GM23338 (cell line): ENCODE measurements around the gene FCN2. TPM values are rescaled to one million over a fixed set of nuclear protein-coding genes. Genes with fewer than 3 reads are reported as not detected.

Experiments
- ATAC-seq: fragments of 200-7000 bp; cut with Tn5 transposase; 3 replicates; pipeline ENCODE4 v1.9.1; 2020
- DNase-seq: peaks from one replicate; pipeline ENCODE4 v3.0.0-alpha.2; 2015; ENCODE audit warnings: low spot score
- H2AFZ ChIP-seq: fragments of 200-600 bp; sonication (generic); 2 replicates; pipeline ENCODE4 v1.8.0; 2016; ENCODE audit warnings: antibody characterized with exemption, mild to moderate bottlenecking, moderate library complexity
- H3F3A ChIP-seq: fragments of 200-600 bp; sonication (generic); replicated peaks from 2 replicates; pipeline ENCODE4 v1.8.0; 2017; ENCODE audit warnings: antibody characterized with exemption, mixed run types, low read depth
- H3K27ac ChIP-seq: fragments of 200-600 bp; sonication (generic); 2 replicates; pipeline ENCODE4 v1.6.1; 2016; ENCODE audit warnings: low read depth
- H3K27me3 ChIP-seq: fragments of 200-600 bp; sonication (generic); 2 replicates; pipeline ENCODE4 v1.8.0; 2016; ENCODE audit warnings: mild to moderate bottlenecking, mixed run types, moderate library complexity; ENCODE audit not compliant: insufficient read depth
- H3K36me3 ChIP-seq: fragments of 200-600 bp; sonication (generic); 2 replicates; pipeline ENCODE4 v1.8.0; 2016; ENCODE audit warnings: mild to moderate bottlenecking; ENCODE audit not compliant: insufficient read depth
- H3K4me1 ChIP-seq: fragments of 200-600 bp; sonication (generic); 2 replicates; pipeline ENCODE4 v1.8.0; 2016; ENCODE audit warnings: mild to moderate bottlenecking, moderate library complexity; ENCODE audit not compliant: insufficient read depth
- H3K4me2 ChIP-seq: fragments of 200-600 bp; sonication (generic); 2 replicates; pipeline ENCODE4 v1.7.1; 2017; ENCODE audit warnings: mixed run types
- H3K4me3 ChIP-seq: fragments of 200-600 bp; sonication (generic); 2 replicates; pipeline ENCODE4 v1.6.1; 2016; ENCODE audit warnings: mixed run types
- H3K79me2 ChIP-seq: fragments of 200-600 bp; sonication (generic); replicated peaks from 2 replicates; pipeline ENCODE4 v1.8.0; 2017; ENCODE audit warnings: mild to moderate bottlenecking; ENCODE audit not compliant: insufficient read depth
- H3K9me2 ChIP-seq: fragments of 200-600 bp; sonication (generic); 2 replicates; pipeline ENCODE4 v1.8.0; 2017; ENCODE audit not compliant: insufficient read depth
- H4K20me1 ChIP-seq: fragments of 200-600 bp; sonication (generic); replicated peaks from 2 replicates; pipeline ENCODE4 v1.8.0; 2017; ENCODE audit warnings: mild to moderate bottlenecking; ENCODE audit not compliant: insufficient read depth
- H3K27ac Mint-ChIP-seq: 2 replicates; pipeline ENCODE4 v1.8.0; 2020; ENCODE audit warnings: inconsistent platforms, mild to moderate bottlenecking, moderate library complexity, mixed read lengths
- H3K27me3 Mint-ChIP-seq: 3 replicates; pipeline ENCODE4 v1.8.0; 2022; ENCODE audit warnings: low read depth, mild to moderate bottlenecking, moderate library complexity, mixed read lengths, inconsistent platforms; ENCODE audit not compliant: insufficient read depth, poor library complexity
- H3K36me3 Mint-ChIP-seq: 3 replicates; pipeline ENCODE4 v1.8.0; 2021; ENCODE audit warnings: low read depth, mild to moderate bottlenecking, inconsistent platforms, moderate library complexity, mixed read lengths
- H3K4me1 Mint-ChIP-seq: 3 replicates; pipeline ENCODE4 v1.8.0; 2020; ENCODE audit warnings: mild to moderate bottlenecking, inconsistent platforms, mixed read lengths
- H3K4me3 Mint-ChIP-seq: 3 replicates; pipeline ENCODE4 v1.8.0; 2021; ENCODE audit warnings: moderate library complexity, mild to moderate bottlenecking, inconsistent platforms, mixed read lengths
- H3K9me3 Mint-ChIP-seq: 3 replicates; pipeline ENCODE4 v1.8.0; 2020; ENCODE audit warnings: moderate library complexity, mild to moderate bottlenecking, inconsistent platforms, mixed read lengths
- EZH2 ChIP-seq: fragments of 200-600 bp; sonication (generic); IDR thresholded peaks from one replicate; pipeline ENCODE4 v1.8.0; 2017; ENCODE audit warnings: antibody characterized with exemption, mild to moderate bottlenecking, low read depth; ENCODE audit not compliant: unreplicated experiment
- NANOG ChIP-seq: IDR thresholded peaks from 2 replicates; pipeline ENCODE4 v1.6.1; 2016; ENCODE audit warnings: antibody characterized with exemption, borderline replicate concordance
- POLR2AphosphoS5 ChIP-seq: IDR thresholded peaks from 2 replicates; pipeline ENCODE4 v1.6.1; 2016; ENCODE audit warnings: antibody characterized with exemption, low read depth
- STAT1 ChIP-seq: IDR thresholded peaks from one replicate; pipeline ENCODE4 v1.6.1; 2016; ENCODE audit warnings: antibody characterized with exemption; ENCODE audit not compliant: unreplicated experiment
- ZNF114 ChIP-seq: fragments of 250-450 bp; sonication (Bioruptor Pico); IDR thresholded peaks from 2 replicates; pipeline ENCODE4 v1.5.0; 2020; ENCODE audit warnings: mild to moderate bottlenecking, moderate library complexity
- polyA plus RNA-seq: library from polyadenylated mRNA; unstranded; fragments of >200 nt; fragmentation: Nextera tagmentation; extraction: Ambion mirVana; gene quantifications from 2 replicates; pipeline ENCODE4 v1.2.1, GENCODE V29; 2016
- total RNA-seq: library from RNA; depleted of rRNA; stranded (reverse); fragments of >200 nt; shearing (Covaris generic); gene quantifications from 2 replicates; pipeline ENCODE4 v1.2.3, GENCODE V29; 2014
- TF ChIP-seq, protein P1 (sequence below), 2 experiments: fragments of 200-600 bp in 1 of 2; sonication (generic) in 1 of 2; conservative IDR thresholded peaks; 2 replicates each; pipeline versions ENCODE4 v1.5.1 to v1.6.1; 2016 to 2017; ENCODE audit warnings: antibody characterized with exemption in 2 of 2, low read depth in 2 of 2, mild to moderate bottlenecking in 2 of 2, moderate library complexity in 1 of 2
- TF ChIP-seq, protein P2 (sequence below): IDR thresholded peaks from one replicate; pipeline ENCODE4 v1.6.1; 2018; ENCODE audit warnings: antibody characterized with exemption; ENCODE audit not compliant: unreplicated experiment

Gene FCN2
- total and polyA plus RNA-seq, 2 experiments from 2014 or later: not detected

DNA sequence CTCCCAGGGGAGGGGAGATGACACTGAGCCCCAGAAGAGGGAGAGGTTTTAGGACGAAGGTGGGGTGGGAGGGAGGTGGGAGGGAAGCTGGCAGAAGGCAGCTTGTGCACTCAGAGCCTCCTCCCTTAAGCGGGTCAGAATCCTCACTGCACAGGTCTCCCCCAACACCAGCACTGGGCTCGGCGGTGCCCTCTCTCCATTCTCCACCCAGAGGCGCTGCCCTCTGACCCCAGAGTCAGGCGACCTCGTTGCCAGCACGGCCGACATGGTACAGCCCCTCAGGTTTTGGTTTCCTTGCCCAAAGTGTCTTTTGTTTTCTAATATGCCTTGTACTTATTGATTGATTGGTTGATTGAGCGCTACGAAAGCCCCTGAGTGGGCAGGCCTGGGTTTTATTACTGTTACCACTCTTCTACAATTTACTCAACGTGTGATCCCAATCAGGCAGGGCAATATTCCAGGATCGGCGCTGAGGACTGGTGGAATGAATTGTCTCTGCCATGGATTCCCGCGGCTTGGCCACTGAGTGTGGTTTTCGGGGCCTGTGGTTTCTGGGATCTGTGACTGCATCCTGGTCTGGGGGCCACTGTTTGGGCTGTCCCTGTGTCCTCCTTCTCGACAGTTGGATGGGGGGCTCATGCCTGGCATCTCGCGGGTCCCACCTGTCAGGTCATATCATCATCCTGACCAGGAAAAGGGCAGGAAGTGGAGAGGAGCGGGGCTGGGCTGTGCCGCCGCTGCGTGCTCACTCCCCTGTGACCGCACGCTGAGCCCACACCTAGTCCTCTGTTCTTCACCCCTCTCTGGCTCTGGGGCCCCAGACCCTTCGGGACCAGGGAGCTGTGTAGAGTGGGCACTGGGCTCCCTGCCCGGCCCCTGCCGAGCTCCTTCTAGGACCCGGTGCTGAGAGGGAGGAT lies 9.6 kb upstream of the FCN2 start (continued):
- TF ChIP-seq, protein P1, sequence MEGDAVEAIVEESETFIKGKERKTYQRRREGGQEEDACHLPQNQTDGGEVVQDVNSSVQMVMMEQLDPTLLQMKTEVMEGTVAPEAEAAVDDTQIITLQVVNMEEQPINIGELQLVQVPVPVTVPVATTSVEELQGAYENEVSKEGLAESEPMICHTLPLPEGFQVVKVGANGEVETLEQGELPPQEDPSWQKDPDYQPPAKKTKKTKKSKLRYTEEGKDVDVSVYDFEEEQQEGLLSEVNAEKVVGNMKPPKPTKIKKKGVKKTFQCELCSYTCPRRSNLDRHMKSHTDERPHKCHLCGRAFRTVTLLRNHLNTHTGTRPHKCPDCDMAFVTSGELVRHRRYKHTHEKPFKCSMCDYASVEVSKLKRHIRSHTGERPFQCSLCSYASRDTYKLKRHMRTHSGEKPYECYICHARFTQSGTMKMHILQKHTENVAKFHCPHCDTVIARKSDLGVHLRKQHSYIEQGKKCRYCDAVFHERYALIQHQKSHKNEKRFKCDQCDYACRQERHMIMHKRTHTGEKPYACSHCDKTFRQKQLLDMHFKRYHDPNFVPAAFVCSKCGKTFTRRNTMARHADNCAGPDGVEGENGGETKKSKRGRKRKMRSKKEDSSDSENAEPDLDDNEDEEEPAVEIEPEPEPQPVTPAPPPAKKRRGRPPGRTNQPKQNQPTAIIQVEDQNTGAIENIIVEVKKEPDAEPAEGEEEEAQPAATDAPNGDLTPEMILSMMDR (conservative IDR thresholded peaks at IDR 0.05; ENCODE audit: low read depth in 2 of 2): no peak
- TF ChIP-seq POLR2AphosphoS5 (no peak), EZH2 (no peak), STAT1 (no peak), NANOG (no peak), ZNF114 (no peak)
- TF ChIP-seq, protein P2, sequence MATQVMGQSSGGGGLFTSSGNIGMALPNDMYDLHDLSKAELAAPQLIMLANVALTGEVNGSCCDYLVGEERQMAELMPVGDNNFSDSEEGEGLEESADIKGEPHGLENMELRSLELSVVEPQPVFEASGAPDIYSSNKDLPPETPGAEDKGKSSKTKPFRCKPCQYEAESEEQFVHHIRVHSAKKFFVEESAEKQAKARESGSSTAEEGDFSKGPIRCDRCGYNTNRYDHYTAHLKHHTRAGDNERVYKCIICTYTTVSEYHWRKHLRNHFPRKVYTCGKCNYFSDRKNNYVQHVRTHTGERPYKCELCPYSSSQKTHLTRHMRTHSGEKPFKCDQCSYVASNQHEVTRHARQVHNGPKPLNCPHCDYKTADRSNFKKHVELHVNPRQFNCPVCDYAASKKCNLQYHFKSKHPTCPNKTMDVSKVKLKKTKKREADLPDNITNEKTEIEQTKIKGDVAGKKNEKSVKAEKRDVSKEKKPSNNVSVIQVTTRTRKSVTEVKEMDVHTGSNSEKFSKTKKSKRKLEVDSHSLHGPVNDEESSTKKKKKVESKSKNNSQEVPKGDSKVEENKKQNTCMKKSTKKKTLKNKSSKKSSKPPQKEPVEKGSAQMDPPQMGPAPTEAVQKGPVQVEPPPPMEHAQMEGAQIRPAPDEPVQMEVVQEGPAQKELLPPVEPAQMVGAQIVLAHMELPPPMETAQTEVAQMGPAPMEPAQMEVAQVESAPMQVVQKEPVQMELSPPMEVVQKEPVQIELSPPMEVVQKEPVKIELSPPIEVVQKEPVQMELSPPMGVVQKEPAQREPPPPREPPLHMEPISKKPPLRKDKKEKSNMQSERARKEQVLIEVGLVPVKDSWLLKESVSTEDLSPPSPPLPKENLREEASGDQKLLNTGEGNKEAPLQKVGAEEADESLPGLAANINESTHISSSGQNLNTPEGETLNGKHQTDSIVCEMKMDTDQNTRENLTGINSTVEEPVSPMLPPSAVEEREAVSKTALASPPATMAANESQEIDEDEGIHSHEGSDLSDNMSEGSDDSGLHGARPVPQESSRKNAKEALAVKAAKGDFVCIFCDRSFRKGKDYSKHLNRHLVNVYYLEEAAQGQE: no peak

DNA sequence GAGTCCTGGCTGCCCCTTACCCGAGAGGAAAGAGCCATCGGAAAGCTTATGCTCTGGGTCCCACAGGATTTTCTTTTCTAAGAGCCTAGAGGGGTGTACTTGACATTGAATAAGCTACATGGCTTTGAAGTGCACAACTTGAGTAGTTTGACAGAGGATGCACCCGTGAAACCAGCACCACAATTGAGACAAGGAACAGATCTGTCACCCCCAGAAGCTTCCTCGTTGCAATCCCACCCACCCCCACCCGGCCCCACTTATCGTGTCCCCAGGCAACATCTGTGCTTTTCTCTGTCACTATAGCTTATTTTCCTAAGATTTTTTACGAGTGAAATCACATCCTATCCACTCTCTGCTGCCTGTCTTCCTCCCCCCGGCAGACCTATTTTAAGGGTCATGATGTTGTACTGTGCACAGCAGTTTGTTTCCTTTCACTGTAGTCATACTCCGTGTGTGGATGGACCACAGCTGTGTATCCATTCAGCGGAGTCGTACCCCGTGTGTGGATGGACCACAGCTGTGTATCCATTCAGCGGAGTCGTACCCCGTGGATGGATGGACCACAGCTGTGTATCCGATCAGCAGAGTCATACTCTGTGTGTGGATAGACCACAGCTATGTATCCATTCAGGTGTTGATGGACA lies 8.8 kb upstream of the FCN2 start:
- H3K9me2 ChIP-seq: no peaks in the 10 kb centered on the region
- no peaks in the 10 kb centered on the region for H3K79me2 ChIP-seq
- H2AFZ ChIP-seq: no peak overlapping the region
- no peak overlapping the region for H3K27ac ChIP-seq
- DNase-seq (no peak), ATAC-seq (no peak)
- Mint-ChIP-seq H3K36me3 (no peaks in the 10 kb centered on the region), H3K4me1 (no peaks in the 10 kb centered on the region), H3K27ac (no peak overlapping the region), H3K27me3 (no peaks in the 10 kb centered on the region), H3K4me3 (no peak overlapping the region), H3K9me3 (no peaks in the 10 kb centered on the region)
- no peaks in the 10 kb centered on the region for H3F3A ChIP-seq
- H4K20me1 ChIP-seq: no peaks in the 10 kb centered on the region
- no peaks in the 10 kb centered on the region for H3K27me3 ChIP-seq
- no peaks in the 10 kb centered on the region for H3K4me1 ChIP-seq
- H3K36me3 ChIP-seq: no peaks in the 10 kb centered on the region
- H3K4me2 ChIP-seq: no peak overlapping the region
- no peak overlapping the region for H3K4me3 ChIP-seq
- TF ChIP-seq, protein P2: no peak
